SU-DHL-6 (cell line): ENCODE results near the gene TLR10.

Source experiments
- EZH2phosphoT487 ChIP-seq: fragments of 200-600 bp; sonication (generic), shearing (Covaris generic); conservative IDR thresholded peaks from 2 replicates; pipeline ENCODE4 v1.6.1; 2018; ENCODE audit warnings: mild to moderate bottlenecking, antibody characterized with exemption, low read length, moderate library complexity, mixed read lengths
- TF ChIP-seq, protein P1 (sequence below): fragments of 200-600 bp; sonication (generic); IDR thresholded peaks from one replicate; pipeline ENCODE4 v1.5.1; 2017; ENCODE audit warnings: antibody characterized with exemption, mild to moderate bottlenecking, low read length, moderate library complexity; ENCODE audit not compliant: insufficient read depth, poor library complexity, severe bottlenecking

DNA sequence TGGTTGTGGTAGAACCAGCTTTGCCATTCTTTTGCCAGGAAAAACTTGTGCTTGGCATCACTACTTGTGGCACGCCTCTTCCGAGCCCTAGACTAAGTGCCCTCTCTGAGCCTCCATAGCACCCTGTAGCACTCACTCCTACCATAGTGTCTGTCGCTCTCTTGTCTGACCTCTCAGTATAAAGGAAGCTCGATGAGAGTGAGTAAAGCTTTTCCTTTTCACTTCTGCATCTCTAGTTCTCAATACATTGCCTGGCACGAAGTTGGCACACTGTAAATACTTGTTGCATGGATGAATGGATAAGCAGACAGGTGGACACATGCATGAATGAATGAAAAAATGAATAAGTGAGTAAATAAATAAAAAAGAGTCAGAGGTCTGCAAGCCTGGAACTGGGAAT, 48.3 kb downstream of the TLR10 start:
- TF ChIP-seq, protein P1, sequence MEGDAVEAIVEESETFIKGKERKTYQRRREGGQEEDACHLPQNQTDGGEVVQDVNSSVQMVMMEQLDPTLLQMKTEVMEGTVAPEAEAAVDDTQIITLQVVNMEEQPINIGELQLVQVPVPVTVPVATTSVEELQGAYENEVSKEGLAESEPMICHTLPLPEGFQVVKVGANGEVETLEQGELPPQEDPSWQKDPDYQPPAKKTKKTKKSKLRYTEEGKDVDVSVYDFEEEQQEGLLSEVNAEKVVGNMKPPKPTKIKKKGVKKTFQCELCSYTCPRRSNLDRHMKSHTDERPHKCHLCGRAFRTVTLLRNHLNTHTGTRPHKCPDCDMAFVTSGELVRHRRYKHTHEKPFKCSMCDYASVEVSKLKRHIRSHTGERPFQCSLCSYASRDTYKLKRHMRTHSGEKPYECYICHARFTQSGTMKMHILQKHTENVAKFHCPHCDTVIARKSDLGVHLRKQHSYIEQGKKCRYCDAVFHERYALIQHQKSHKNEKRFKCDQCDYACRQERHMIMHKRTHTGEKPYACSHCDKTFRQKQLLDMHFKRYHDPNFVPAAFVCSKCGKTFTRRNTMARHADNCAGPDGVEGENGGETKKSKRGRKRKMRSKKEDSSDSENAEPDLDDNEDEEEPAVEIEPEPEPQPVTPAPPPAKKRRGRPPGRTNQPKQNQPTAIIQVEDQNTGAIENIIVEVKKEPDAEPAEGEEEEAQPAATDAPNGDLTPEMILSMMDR, result no peak
- no peak for TF ChIP-seq EZH2phosphoT487
